ENCODE measurements around the gene MUC12. TPM values are rescaled to one million over a fixed set of nuclear protein-coding genes. Genes with fewer than 3 reads are reported as not detected.
"Not testable (repeated sequence)": the region's sequence is repeated elsewhere in the genome, so short reads cannot be mapped to it uniquely, and the experiment has no call there.

The MUC12 gene
- total and polyA plus RNA-seq, 2 of the 8 experiments (the other 6 are each of a cell fraction or from before 2014, with no cell fraction given) = 7.7 to 16.2 TPM

DNA sequence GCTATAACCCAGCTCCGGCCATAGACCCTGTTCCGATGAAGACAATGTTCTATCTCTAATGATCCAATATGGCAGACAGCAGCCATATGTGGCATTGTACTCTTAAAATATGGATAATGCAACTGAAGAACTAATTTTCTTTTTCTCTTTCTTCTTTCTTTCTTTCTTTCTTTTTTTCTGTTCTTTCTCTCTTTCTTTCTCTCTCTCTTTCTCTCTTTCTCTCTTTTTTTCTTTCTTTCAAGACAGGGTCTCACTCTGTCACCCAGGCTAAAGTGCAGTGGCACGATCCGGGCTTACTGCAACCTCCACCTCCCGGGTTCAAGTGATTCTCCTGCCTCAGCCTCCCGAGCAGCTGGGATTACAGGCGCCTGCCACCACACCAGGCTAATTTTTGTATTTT lies 33.2 kb upstream of the MUC12 start:
- H2AK5ac ChIP-seq (ENCODE audit: low read depth, low read length); H2BK5ac ChIP-seq (ENCODE audit: low read depth, low read length); H4K91ac ChIP-seq (replicated peaks; ENCODE audit: insufficient read length, low read length); H3K23ac ChIP-seq (ENCODE audit: insufficient read length); H2AFZ ChIP-seq (ENCODE audit: low read length); H3K4me2 ChIP-seq (ENCODE audit: insufficient read depth in 1 of 2, low read depth in 2 of 2, low read length in 2 of 2); H3K27ac ChIP-seq (ENCODE audit: low read depth, low read length); H3K36me3 ChIP-seq (ENCODE audit: control insufficient read depth in 2 of 4, insufficient read depth in 4 of 4, low read length in 3 of 4); H2BK12ac ChIP-seq (ENCODE audit: low read depth, low read length); H3K23me2 ChIP-seq (ENCODE audit: low read depth, low read length); H3K56ac ChIP-seq (replicated peaks; ENCODE audit: insufficient read length, low read depth, low read length); H2BK120ac ChIP-seq (replicated peaks; ENCODE audit: low read depth, low read length); H2BK15ac ChIP-seq (ENCODE audit: low read length); H3K79me1 ChIP-seq (ENCODE audit: low read depth, low read length); H3K4me3 ChIP-seq (ENCODE audit: extremely low read depth in 1 of 4, insufficient read depth in 2 of 4, low read depth in 3 of 4, low read length in 4 of 4); FAIRE-seq; H4K20me1 ChIP-seq (replicated peaks in 1 of 2; ENCODE audit: control insufficient read depth in 1 of 2, insufficient read depth in 2 of 2, low read length in 2 of 2); H3K14ac ChIP-seq (ENCODE audit: insufficient read length); H3K79me2 ChIP-seq (ENCODE audit: control insufficient read depth in 1 of 2, insufficient read depth in 2 of 2, low read length in 2 of 2); H4K8ac ChIP-seq (ENCODE audit: extremely low read depth, insufficient read depth, low read length); H3K4me1 ChIP-seq (replicated peaks in 1 of 4; ENCODE audit: control insufficient read depth in 3 of 4, insufficient read depth in 4 of 4, low read length in 3 of 4); H3K18ac ChIP-seq (ENCODE audit: extremely low read depth, low read length); H3K27me3 ChIP-seq (replicated peaks in 1 of 4; ENCODE audit: control insufficient read depth in 3 of 4, extremely low read depth in 1 of 4, insufficient read depth in 3 of 4, low read length in 3 of 4); DNase-seq (ENCODE audit: low read depth in 1 of 2, low spot score in 2 of 2); H4K5ac ChIP-seq (ENCODE audit: insufficient read length, low read depth, low read length); H2BK20ac ChIP-seq (ENCODE audit: low read length); H3K4ac ChIP-seq (replicated peaks; ENCODE audit: insufficient read length, low read depth, low read length); H3K9ac ChIP-seq (replicated peaks in 1 of 4; ENCODE audit: extremely low read depth in 1 of 4, low read depth in 3 of 4, low read length in 3 of 4): not testable (repeated sequence)
- POLR2A ChIA-PET (ENCODE audit: partially characterized antibody) = interaction anchor here (1.5 kb wide), 1 partner anchor 8 kb away, joined by 5 read pairs; no protein-coding TSS in a partner anchor
- H3K9me3 ChIP-seq (ENCODE audit: insufficient read depth in 2 of 2, low read depth in 1 of 2, low read length in 1 of 2) = peaks cover 6 to 13% of the 10 kb centered on the region in 2 experiments
- 98% methylated on average over 6 of the region's 7 CpGs; no CpG with 5 or more reads in 1 of the 2 experiments for WGBS, 2 experiments (ENCODE audit: extremely low coverage in 1 of 2, insufficient coverage in 1 of 2, insufficient read length in 1 of 2, insufficient replicate concordance in 2 of 2, low coverage in 1 of 2, low lambda C conversion rate in 2 of 2, missing lambda C conversion rate in 1 of 2)
- CTCF ChIA-PET (ENCODE audit: partially characterized antibody) = interaction anchor here (1.3 kb wide), 1 partner anchor 11 kb away, joined by 3 read pairs; no protein-coding TSS in a partner anchor
